Measurements from ENCODE around the gene ANXA3. TPM values are rescaled to one million over a fixed set of nuclear protein-coding genes. Genes with fewer than 3 reads are reported as not detected.

ANXA3 gene
- total and polyA plus RNA-seq, 2 donors from 2014 or later: 33.7 to 79.9 TPM

GRCh38 chr4:78659665-78660064, 108.1 kb downstream of the ANXA3 start:
- H3K36me3 ChIP-seq (ENCODE audit: control insufficient read depth in 2 of 3, insufficient read depth in 3 of 3, low read length in 3 of 3): no peaks in the 10 kb centered on the region
- FAIRE-seq (no peak), DNase-seq (no peak)
- no peak overlapping the region for H3K4me3 ChIP-seq (ENCODE audit: low read length in 3 of 3)
- H3K9ac ChIP-seq (ENCODE audit: low read length in 3 of 3): no peak overlapping the region
- no peaks in the 10 kb centered on the region for H3K9me3 ChIP-seq (ENCODE audit: control insufficient read depth in 2 of 3, insufficient read depth in 1 of 3, low read length in 3 of 3)
- peaks cover 0 to 4% (median 3%) of the 10 kb centered on the region in 3 donors for H3K4me1 ChIP-seq (ENCODE audit: control insufficient read depth in 2 of 3, insufficient read depth in 2 of 3, low read depth in 1 of 3, low read length in 3 of 3)
- H3K27ac ChIP-seq (ENCODE audit: low read depth in 2 of 2, low read length in 2 of 2): no peak overlapping the region
- no peak for TF ChIP-seq CTCF (IDR thresholded peaks at IDR 0.05; ENCODE audit: borderline replicate concordance, extremely low read depth, insufficient read depth)
- H3K27me3 ChIP-seq (ENCODE audit: control insufficient read depth, insufficient read depth, low read length): no peaks in the 10 kb centered on the region
- intact Hi-C loops (cut with DNase I): no loop called here

Other genes with a start within 250 kb of the ANXA3 start
- gene BMP2K, start 224.6 kb downstream of the ANXA3 start, total RNA-seq: 43.1 TPM
- 6.0 TPM for gene BMP2K, start 224.6 kb downstream of the ANXA3 start, polyA plus RNA-seq (ENCODE audit: insufficient read depth, low read depth, low replicate concordance)

All from kidney (tissue), 14 donors.